ENCODE results near the gene CEP128.

Gene CEP128

GRCh38 chr14:80959496-80959895 is 18.0 kb upstream of the CEP128 start:
- H3K4me3 ChIP-seq (ENCODE audit: low read length): no peak overlapping the region
- no peak for TF ChIP-seq CTCF (conservative IDR thresholded peaks at IDR 0.05; ENCODE audit: low read depth, low read length)
- no peak for DNase-seq (ENCODE audit: low read depth)

DNA sequence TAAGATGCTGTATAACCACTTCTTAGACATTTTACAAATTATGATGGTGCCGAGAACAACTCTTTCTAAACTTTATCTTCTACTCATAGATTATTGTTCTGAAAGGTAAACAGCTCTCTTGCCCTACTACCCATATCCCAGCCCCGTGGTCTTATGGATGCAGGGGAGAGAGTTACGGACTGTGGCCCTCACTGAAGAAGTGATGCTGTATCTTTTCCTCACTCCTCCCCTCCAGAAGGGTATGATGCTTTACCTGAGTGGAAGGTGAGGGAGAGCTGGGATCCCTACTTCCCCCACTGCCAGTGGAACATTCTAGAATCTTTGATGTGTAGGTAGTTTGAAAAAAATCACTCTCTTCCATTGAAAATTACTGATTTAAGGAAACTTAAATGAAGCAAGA is 17.4 kb upstream of the CEP128 start:
- no peak overlapping the region for H3K4me3 ChIP-seq (ENCODE audit: low read length)
- TF ChIP-seq CTCF (conservative IDR thresholded peaks at IDR 0.05; ENCODE audit: low read depth, low read length): no peak
- DNase-seq (ENCODE audit: low read depth): no peak

- no peak for TF ChIP-seq CTCF (conservative IDR thresholded peaks at IDR 0.05; ENCODE audit: low read depth, low read length)
- DNase-seq (ENCODE audit: low read depth): no peak
- no peak overlapping the region for H3K4me3 ChIP-seq (ENCODE audit: low read length)
Measured at GRCh38 chr14:80958226-80958625, 16.7 kb upstream of the CEP128 start.

DNA sequence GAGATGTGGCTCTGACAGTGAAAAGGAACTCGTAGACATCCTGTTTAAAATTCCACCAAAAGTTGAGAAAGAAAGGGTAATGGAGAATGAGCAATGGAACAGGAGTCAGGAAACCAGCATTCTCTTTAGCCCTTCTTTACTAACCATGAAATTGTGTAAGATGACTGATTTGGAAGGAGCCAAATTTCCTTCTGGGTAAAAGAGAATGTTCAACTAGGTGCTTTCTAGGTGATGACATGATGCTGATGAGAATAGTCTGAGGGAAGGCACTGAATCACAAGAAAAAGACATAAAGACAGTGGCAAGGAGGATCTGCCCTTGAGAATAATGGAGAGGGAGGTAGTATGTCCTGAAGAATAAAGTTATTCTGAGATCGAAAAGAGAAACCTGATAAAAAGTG is 16.1 kb upstream of the CEP128 start:
- TF ChIP-seq CTCF (conservative IDR thresholded peaks at IDR 0.05; ENCODE audit: low read depth, low read length): no peak
- H3K4me3 ChIP-seq (ENCODE audit: low read length): no peak overlapping the region
- no peak for DNase-seq (ENCODE audit: low read depth)

GRCh38 chr14:80956922-80957321 is 15.4 kb upstream of the CEP128 start:
- no peak for DNase-seq (ENCODE audit: low read depth)
- no peak overlapping the region for H3K4me3 ChIP-seq (ENCODE audit: low read length)
- no peak for TF ChIP-seq CTCF (conservative IDR thresholded peaks at IDR 0.05; ENCODE audit: low read depth, low read length)

DNA sequence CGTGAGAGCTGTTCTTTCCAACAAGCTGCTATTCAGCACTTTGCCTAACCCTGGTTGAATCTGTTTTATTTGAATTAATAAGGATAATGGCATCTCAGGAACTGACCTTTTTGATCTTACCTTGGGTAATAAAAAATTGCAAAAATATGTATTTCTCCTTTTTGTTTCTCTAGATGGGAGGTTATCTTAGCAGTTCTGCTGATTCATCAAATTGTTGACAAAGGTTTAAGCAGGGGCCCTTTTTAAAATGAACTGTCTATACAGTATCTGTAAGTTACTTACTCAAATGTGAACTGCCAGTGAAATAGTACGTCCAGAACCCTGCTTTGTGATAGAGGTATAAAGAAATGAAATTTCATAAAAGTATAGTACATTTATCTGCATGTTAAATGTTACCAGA is 14.6 kb upstream of the CEP128 start:
- H3K4me3 ChIP-seq (ENCODE audit: low read length): no peak overlapping the region
- TF ChIP-seq CTCF (conservative IDR thresholded peaks at IDR 0.05; ENCODE audit: low read depth, low read length): no peak
- no peak for DNase-seq (ENCODE audit: low read depth)

DNA sequence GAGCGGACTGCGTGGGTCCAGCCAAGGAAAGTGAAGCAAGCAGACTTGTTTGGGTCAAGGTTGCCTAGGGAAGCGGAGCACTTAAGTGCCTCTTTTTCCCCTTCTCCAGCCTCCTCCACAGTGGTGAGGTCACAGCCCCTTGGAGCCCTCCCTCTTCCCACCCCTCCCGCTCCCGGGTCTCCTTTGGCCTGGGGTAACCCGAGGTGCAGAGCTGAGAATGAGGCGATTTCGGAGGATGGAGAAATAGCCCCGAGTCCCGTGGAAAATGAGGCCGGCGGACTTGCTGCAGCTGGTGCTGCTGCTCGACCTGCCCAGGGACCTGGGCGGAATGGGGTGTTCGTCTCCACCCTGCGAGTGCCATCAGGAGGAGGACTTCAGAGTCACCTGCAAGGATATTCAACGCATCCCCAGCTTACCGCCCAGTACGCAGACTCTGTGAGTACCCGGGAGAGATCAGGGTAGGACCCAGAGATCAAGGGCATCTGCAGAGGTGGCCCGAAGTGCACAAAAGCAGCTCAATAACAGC is 13.9 kb upstream of the CEP128 start, which contains the start of gene TSHR:
Gene TSHR, plus strand, starts transcription at position 206 of the 526 bp plus-strand sequence. Its CDS starts 60 bp downstream, at position 266.
- DNase-seq (ENCODE audit: low read depth): no peak
- no peak for TF ChIP-seq CTCF (conservative IDR thresholded peaks at IDR 0.05; ENCODE audit: low read depth, low read length)
- H3K4me3 ChIP-seq (ENCODE audit: low read length): peak within 1 kb of the TSS; percentile 59

Measured in retinal pigment epithelial cell (primary cell).